Peyer's patch (tissue), 4 donors: Measurements from ENCODE around the gene SLC22A1.

Experiments
- CTCF ChIP-seq, 6 experiments: fragments of 450-650 bp in 4 of 6; fragments of 200-600 bp in 2 of 6; sonication (generic) in 1 of 6; IDR thresholded peaks; one replicate each; pipeline ENCODE4 v1.5.1; 2017 to 2019; ENCODE audit warnings: antibody characterized with exemption in 6 of 6, mild to moderate bottlenecking in 3 of 6, moderate library complexity in 1 of 6
- POLR2A ChIP-seq, 2 donors: fragments of 450-650 bp; IDR thresholded peaks; one replicate each; pipeline ENCODE4 v1.5.1; 2017; ENCODE audit warnings: antibody characterized with exemption in 2 of 2, mild to moderate bottlenecking in 2 of 2, moderate library complexity in 2 of 2

DNA sequence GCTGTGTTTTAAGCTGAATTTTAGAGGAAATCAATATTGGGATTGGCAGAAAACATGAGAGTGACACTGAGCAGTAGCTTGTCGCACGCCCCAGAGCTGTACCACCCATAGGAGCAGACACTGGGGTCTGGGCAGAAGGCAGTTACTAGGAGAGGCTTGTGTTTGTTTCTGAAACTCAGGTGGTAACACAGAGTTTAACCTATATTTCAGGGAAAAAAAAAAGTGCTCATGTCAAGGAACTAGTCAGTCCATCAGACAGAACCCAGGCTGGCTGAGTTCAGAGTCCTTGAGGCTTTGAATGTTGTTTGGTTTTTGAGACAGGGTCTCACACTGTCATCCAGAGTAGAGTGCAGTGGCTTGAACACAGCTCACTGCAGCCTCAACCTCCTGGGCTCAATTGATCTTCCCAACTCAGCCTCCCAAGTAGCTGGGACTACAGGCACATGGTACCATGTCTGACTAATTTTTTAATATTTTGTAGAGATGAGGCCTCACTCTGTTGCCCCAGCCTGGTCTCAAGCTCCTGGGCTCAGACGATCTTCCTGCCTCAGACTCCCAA, 6.6 kb downstream of the SLC22A1 start:
- TF ChIP-seq POLR2A (IDR thresholded peaks at IDR 0.05): no peak
- no peak for TF ChIP-seq CTCF (IDR thresholded peaks at IDR 0.05)
